Stimulated activated CD8-positive, alpha-beta memory T cell treated with anti-CD3 and anti-CD28 coated beads, Interleukin-4, amount 100 ng/mL, for 4 hours (primary cell): ENCODE data around the gene PACSIN2.
"Not testable (repeated sequence)": the region's sequence is repeated elsewhere in the genome, so short reads cannot be mapped to it uniquely, and the experiment has no call there.

Experiments
- DNase-seq, 2 donors: peaks; one replicate each; pipeline ENCODE4 v3.0.0-alpha.2; 2020; ENCODE audit warnings: low read depth in 2 of 2, low spot score in 1 of 2

The PACSIN2 gene

DNA sequence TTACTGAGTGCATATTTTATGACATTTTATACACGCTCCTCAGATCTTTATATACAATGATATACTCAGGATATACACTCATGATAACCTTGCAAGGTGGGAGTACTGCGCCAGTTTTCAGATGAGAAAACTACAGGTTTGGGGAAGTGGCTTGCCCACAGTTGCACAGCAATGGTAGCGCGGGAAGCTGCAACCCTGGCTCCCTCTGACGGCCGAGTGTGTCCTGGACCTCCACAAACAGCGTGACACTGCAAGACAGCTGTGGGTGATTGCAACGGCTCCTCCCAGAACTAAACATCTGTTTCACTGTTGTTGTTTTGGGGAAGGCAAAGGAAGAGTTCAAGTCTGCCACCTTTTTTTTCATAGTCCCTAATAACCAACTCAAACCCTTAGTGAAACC is 47.0 kb downstream of the PACSIN2 start:
- no peak for DNase-seq

GRCh38 chr22:42967005-42967404 is 47.9 kb downstream of the PACSIN2 start:
- no peak for DNase-seq

- no peak for DNase-seq
Observed at GRCh38 chr22:42966497-42966896, 48.5 kb downstream of the PACSIN2 start.

- DNase-seq: no peak
Observed at GRCh38 chr22:42964994-42965699, 49.8 kb downstream of the PACSIN2 start.

DNA sequence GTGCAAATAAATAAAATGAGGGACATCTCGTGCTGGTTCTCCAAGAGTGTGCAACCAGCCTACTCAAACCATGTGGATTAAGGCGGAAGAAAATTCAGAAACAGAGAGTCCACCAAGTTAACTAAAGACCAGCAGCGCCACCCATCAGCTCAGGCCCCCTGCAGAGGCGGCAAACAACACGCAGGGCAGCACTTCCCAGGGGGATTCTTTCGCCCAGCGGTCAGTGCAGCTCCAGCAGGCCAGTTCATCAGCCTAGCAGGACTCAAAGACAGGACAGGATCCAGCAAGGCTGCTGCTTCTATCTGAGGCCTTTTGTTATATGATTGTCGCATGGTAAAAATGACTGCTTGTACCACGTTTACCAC is 51.7 kb downstream of the PACSIN2 start:
- DNase-seq: no peak

- no peak for DNase-seq
Observed at GRCh38 chr22:42962295-42963230, 52.4 kb downstream of the PACSIN2 start.

GRCh38 chr22:42961810-42962209 is 53.1 kb downstream of the PACSIN2 start:
- no peak for DNase-seq

- not testable (repeated sequence) for DNase-seq
Observed at GRCh38 chr22:42961400-42961690, 53.6 kb downstream of the PACSIN2 start.

- DNase-seq: no peak
Observed at GRCh38 chr22:42960531-42961399, 54.2 kb downstream of the PACSIN2 start.

DNA sequence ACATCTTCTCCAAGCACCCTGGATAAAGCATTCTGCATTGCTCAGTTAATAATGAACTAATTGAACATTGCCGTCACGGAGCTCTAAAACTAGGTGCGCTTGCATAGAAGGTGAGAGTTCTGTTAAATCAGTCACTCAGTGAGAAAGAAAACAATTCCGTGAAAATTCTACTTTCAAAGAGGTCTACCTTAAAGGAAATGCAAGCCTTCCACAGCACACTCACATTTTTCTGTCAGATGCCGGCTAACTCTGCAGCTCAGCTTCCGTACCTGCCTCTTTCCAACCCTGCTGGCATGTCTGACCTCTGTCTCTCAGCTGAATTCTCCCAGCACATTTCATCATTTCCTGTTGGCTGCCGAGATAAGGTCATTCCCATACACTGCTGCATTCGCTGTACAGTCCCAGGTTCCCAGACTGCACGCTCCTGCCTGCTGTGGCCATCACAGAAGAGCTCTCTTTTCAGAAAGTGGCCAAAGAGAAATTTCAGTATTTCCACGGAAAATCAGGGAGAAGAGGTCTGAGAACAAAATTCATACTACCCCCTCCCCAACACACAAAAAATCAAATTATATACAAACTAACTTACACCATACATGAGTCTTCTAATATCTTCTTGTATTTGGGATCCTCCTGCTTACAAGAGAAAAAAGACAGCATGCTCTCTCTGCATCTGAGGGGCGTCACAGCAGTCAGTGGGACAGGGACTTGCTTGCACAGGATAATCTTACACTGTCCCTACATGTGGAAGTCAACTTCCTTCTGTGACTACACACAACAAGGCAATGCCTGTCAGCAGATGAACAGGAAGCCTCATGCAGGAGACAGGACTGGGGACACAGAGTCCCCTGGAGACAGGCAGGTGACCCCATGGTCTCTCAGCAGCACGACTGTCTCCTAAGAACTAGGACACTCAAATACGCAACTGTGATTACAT is 55.1 kb downstream of the PACSIN2 start:
- DNase-seq: no peak

GRCh38 chr22:42958937-42959336 is 56.0 kb downstream of the PACSIN2 start:
- DNase-seq: no peak

GRCh38 chr22:42957958-42958357 is 57.0 kb downstream of the PACSIN2 start:
- no peak for DNase-seq

DNA sequence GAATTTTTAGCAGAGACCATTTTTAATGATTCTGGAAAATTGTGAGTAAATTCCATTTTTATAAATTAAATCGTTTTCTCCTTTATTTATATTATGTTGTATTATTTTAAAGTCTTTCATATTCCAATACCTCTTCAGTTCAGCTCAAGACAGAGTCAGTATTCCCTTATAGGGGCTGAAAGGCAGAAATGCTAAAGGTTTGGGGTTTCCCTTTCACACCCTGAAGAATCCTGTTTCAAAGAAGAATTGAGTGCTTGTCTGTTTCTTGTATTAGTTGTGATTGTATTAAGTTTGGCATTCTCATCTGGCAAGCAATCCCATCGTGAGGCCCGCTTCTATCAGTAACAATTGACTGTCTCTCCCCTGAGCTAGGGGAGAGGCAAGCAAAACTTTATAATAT is 57.4 kb downstream of the PACSIN2 start:
- no peak for DNase-seq

- DNase-seq: no peak
Observed at GRCh38 chr22:42955848-42956247, 59.1 kb downstream of the PACSIN2 start.

GRCh38 chr22:42955087-42955635 is 59.8 kb downstream of the PACSIN2 start:
- DNase-seq: no peak

GRCh38 chr22:42953751-42954150 is 61.2 kb downstream of the PACSIN2 start:
- not testable (repeated sequence) for DNase-seq

GRCh38 chr22:42951093-42951710 is 63.7 kb downstream of the PACSIN2 start:
- DNase-seq: no peak

- DNase-seq: no peak
Observed at GRCh38 chr22:42950281-42950680, 64.7 kb downstream of the PACSIN2 start.

- DNase-seq: no peak
Observed at GRCh38 chr22:42949159-42949558, 65.8 kb downstream of the PACSIN2 start.

DNA sequence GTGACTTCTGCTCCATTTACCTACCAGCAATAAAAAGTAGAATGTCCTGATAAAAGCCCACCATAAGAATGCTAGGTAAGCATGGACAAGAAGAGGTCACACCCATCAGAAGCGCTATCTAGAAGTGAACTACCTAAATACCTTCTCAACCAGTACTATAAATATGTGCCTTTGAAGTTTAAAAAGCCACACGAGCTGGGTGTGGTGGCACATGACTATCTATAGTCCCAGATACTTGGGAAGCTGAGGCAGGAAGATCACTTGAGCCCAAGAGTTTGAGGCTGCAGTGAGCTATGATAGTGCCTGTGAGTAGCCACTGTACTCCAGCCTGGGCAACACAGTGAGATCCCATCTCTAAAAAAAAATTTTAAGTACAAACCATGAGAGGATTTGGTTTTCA is 66.7 kb downstream of the PACSIN2 start:
- DNase-seq: no peak
